Psoas muscle (tissue), 8 donors: ENCODE results near the gene SLC1A2. TPM values are rescaled to one million over a fixed set of nuclear protein-coding genes. Genes with fewer than 3 reads are reported as not detected.

Source experiments
- ATAC-seq, 4 donors: fragments of 200-7000 bp; cut with Tn5 transposase; one replicate each; pipeline ENCODE4 v1.9.1; 2020; ENCODE audit warnings: moderate library complexity in 3 of 4, mild to moderate bottlenecking in 2 of 4
- DNase-seq, 2 donors: peaks; one replicate each; pipeline ENCODE4 v3.0.0-alpha.2; 2020
- H3K27ac ChIP-seq: fragments of 200-600 bp; one replicate; pipeline ENCODE4 v1.8.0; 2022
- H3K27me3 ChIP-seq, 3 donors: fragments of 200-600 bp in 1 of 3; one replicate each; pipeline versions ENCODE4 v1.6.1 to v1.8.0; 2013 to 2022; ENCODE audit warnings: low read length in 2 of 3, mild to moderate bottlenecking in 2 of 3, moderate library complexity in 1 of 3; ENCODE audit not compliant: insufficient read depth in 3 of 3
- H3K36me3 ChIP-seq, 2 donors: fragments of 200-600 bp in 1 of 2; one replicate each; pipeline versions ENCODE4 v1.6.1 to v1.8.0; 2013 to 2022; ENCODE audit warnings: low read depth in 1 of 2, mild to moderate bottlenecking in 1 of 2, moderate library complexity in 1 of 2; ENCODE audit not compliant: insufficient read depth in 1 of 2
- H3K4me1 ChIP-seq: fragments of 200-600 bp; one replicate; pipeline ENCODE4 v1.8.0; 2022
- H3K4me3 ChIP-seq: fragments of 200-600 bp; one replicate; pipeline ENCODE4 v1.8.0; 2022; ENCODE audit warnings: mild to moderate bottlenecking
- H3K9me3 ChIP-seq: fragments of 200-600 bp; one replicate; pipeline ENCODE4 v1.8.0; 2022
- WGBS, 3 donors: extraction: QIAGEN DNeasy Blood & Tissue Kit; methylation state at CpG; one replicate each; pipeline versions ENCODE4 v1.1.6 to v1.1.7; 2013; 5-methylcytosine and 5-hydroxymethylcytosine counted together
- intact Hi-C, 2 donors: fragments of 100-400 bp; cut with DNase I; formaldehyde crosslinking; loops; one replicate each; pipeline versions ENCODE4 v1.11.0 to v1.14.2; 2022
- polyA plus RNA-seq, 3 donors: library from polyadenylated mRNA; stranded (reverse); fragments of 200-250 nt; gene quantifications; one replicate each; pipeline ENCODE4 v1.2.3, GENCODE V29; 2013
- total RNA-seq, 4 donors: library from RNA; stranded (reverse); fragmentation: NEBNext Ultra II Directional in 2 of 4; extraction: Animal tissue kit (Norgen Biotek cat#: 25700) in 2 of 4; gene quantifications; one replicate each; pipeline versions ENCODE4 v1.2.1 to v1.2.4, GENCODE V29; 2021 to 2023
- TF ChIP-seq, protein P1 (sequence below): fragments of 200-600 bp; IDR thresholded peaks from one replicate; pipeline ENCODE4 v1.8.0; 2022; ENCODE audit warnings: antibody characterized with exemption
- donor health status: healthy with polysubstance abuse.
- donor health status: DM: no; HTN: no; CAD: no; lungs with moderate emphysema.
- donor health status: Bipolar disorder and iron deficiency.
- donor health status: healthy.
- donor health status: DM: yes; HTN: yes; CAD: no.
- donor health status: DM: no; HTN: no; CAD: no.
- donor health status: DM: no; HTN: no; CAD: no.
- donor health status: DM: yes; HTN: yes; CAD: no.

Gene SLC1A2
- total and polyA plus RNA-seq, 7 donors, result 0.05 to 2.0 (median 0.35) TPM

DNA sequence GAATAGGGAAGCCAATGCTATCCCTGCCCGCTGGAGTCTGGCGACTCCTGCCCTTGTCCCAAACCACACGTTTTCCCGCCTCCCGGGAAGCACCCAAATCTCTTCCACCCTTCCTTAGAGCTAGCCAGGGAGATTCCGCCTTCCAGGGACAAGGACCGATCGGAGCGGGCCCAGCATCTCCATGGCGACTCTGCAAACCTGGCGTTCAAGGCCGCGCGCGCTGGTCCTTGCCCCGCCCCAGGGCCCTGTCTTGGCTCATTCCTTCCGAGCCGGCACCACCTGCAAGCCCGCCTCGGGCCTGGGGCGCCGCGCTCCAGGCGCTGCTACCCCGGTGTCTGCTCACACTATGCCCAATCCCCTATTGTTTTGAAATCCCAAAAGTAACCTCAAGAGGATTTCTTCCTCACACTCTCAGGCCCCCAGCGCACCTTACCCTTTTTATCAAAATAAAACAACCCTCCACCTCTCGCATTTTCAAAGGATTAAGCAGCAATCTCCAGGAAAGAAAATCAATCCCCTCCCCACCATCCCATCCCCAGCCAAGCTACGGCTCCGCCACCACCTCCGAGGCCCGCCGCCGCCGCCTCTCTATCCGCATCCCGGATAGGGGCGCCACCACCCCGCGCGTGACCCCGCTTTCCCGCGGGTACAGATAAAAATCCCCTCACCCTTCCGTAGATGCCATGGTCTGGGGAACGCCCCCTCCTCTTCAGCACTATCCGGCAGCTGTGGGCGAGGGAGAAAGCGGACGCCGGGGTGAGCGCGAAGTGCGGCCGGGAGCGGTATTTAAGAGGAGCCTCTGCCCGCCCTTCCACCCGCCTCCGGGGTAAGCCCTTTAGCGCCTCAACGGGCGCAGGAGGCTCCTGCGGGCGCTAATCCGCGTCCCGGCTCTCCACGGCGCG, 825 bp downstream of the SLC1A2 start:
- H3K9me3 ChIP-seq, result no peaks in the 10 kb centered on the region
- H3K4me1 ChIP-seq, result peaks cover 5% of the 10 kb centered on the region
- no peak overlapping the region for H3K27ac ChIP-seq
- ATAC-seq, result peak; percentile 9 to 64 (median 58)
- no peaks in the 10 kb centered on the region for H3K36me3 ChIP-seq
- intact Hi-C loops, result no loop called here
- DNase-seq, result peak in 1 of 2 donors; percentile 15
- peak overlapping the region; percentile 63 for H3K4me3 ChIP-seq
- TF ChIP-seq, protein P1, sequence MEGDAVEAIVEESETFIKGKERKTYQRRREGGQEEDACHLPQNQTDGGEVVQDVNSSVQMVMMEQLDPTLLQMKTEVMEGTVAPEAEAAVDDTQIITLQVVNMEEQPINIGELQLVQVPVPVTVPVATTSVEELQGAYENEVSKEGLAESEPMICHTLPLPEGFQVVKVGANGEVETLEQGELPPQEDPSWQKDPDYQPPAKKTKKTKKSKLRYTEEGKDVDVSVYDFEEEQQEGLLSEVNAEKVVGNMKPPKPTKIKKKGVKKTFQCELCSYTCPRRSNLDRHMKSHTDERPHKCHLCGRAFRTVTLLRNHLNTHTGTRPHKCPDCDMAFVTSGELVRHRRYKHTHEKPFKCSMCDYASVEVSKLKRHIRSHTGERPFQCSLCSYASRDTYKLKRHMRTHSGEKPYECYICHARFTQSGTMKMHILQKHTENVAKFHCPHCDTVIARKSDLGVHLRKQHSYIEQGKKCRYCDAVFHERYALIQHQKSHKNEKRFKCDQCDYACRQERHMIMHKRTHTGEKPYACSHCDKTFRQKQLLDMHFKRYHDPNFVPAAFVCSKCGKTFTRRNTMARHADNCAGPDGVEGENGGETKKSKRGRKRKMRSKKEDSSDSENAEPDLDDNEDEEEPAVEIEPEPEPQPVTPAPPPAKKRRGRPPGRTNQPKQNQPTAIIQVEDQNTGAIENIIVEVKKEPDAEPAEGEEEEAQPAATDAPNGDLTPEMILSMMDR, result no peak
- 4 to 10% (median 6%) methylated on average over 56 to 69 of the region's 69 CpGs for WGBS, 3 donors
- peaks cover 10 to 65% (median 10%) of the 10 kb centered on the region in 3 donors for H3K27me3 ChIP-seq

DNA sequence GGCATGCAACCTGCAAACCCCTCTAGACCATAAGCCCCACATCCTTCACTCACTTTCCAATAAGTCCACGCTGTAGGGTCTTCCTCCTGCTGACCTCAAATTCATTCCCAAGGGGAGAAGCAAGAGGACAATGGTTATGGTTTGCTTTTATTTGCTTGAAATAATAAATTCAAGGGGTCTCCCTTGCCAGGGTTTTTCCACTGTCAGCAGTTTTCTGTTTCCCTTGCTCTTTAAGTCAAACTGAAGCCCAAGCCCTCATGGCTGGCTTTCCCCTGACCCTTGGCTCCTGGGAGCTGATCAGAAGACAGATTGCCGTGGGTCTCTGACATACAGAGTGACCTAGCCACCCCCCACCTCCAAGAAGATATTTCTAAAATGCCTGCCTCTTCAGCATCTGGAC, 3.9 kb downstream of the SLC1A2 start:
- TF ChIP-seq, protein P1, result no peak
- ATAC-seq, result no peak
- 30 to 50% (median 50%) methylated on average over 2 of the region's 2 CpGs for WGBS, 3 donors
- Histone ChIP-seq H3K4me1 (peaks cover 5% of the 10 kb centered on the region), H3K36me3 (no peaks in the 10 kb centered on the region), H3K27me3 (peaks cover 3 to 50% (median 10%) of the 10 kb centered on the region in 3 donors), H3K4me3 (no peak overlapping the region), H3K9me3 (no peaks in the 10 kb centered on the region), H3K27ac (no peak overlapping the region)
- no peak for DNase-seq
- intact Hi-C loops, result no loop called here

DNA sequence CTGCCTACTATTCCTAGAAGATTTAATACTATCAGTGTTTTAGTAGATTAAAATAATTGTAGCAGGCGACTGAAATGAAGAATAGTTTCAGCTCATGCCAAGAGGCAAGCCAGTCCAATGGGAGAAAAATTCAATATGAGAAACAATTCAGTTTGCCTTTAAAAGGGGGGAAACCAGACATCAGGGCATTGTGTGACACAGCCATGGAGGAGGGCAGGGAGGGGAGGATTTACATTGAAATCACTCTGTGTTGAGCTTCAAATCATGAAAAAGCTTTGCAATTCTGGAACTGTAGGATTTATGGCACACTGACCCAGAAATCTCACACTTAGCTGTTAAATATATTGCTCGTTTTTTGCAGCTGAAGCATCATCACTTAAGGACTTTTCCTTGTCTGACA, 4.6 kb downstream of the SLC1A2 start:
- WGBS, 3 donors, result 43 to 47% (median 45%) methylated on average over 2 of the region's 2 CpGs
- ATAC-seq (no peak), DNase-seq (no peak)
- TF ChIP-seq, protein P1, result no peak
- Histone ChIP-seq H3K4me3 (no peak overlapping the region), H3K9me3 (no peaks in the 10 kb centered on the region), H3K27me3 (peaks cover 3 to 43% (median 10%) of the 10 kb centered on the region in 3 donors), H3K36me3 (no peaks in the 10 kb centered on the region), H3K4me1 (peaks cover 5% of the 10 kb centered on the region), H3K27ac (no peak overlapping the region)
- intact Hi-C loops, result loop anchor here in 1 of 2 donors (5.0 kb wide), 1 partner anchor 827 kb away; no protein-coding TSS in a partner anchor

DNA sequence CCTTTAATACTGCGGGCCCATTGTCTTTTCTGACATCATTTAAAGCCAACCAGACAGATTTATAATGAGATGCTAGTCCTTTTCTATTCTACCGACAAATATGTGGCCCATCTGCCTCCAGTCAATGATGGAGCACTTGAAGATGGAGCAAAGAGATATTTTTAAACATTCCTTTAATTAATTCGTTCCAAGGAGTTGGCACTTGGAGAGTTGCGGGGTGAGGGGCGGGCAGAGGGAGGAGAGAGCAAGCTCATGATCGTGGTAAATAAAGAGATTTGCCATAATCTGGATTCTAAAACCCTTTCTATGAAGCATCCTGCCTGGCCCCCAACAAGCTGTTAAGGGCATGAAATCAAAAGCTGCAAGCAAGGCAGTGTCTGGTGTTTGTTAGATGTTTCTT, 5.0 kb downstream of the SLC1A2 start:
- Histone ChIP-seq H3K27ac (no peak overlapping the region), H3K27me3 (peaks cover 3 to 38% (median 10%) of the 10 kb centered on the region in 3 donors), H3K36me3 (no peaks in the 10 kb centered on the region), H3K4me1 (peaks cover 5% of the 10 kb centered on the region), H3K9me3 (no peaks in the 10 kb centered on the region), H3K4me3 (no peak overlapping the region)
- DNase-seq (no peak), ATAC-seq (no peak)
- WGBS, 3 donors, result 64 to 72% (median 66%) methylated on average over 6 of the region's 6 CpGs
- TF ChIP-seq, protein P1, result no peak
- intact Hi-C loops, result loop anchor here in 1 of 2 donors (5.0 kb wide), 1 partner anchor 827 kb away; no protein-coding TSS in a partner anchor
